ENCODE measurements around the gene CBS.
"Not testable (repeated sequence)": the region's sequence is repeated elsewhere in the genome, so short reads cannot be mapped to it uniquely, and the experiment has no call there.

The CBS gene

GRCh38 chr21:43023175-43023574, 52.5 kb downstream of the CBS start:
- DNase-seq: no peak

- no peak for DNase-seq
Measured at GRCh38 chr21:43021756-43022600, 53.7 kb downstream of the CBS start.

DNA sequence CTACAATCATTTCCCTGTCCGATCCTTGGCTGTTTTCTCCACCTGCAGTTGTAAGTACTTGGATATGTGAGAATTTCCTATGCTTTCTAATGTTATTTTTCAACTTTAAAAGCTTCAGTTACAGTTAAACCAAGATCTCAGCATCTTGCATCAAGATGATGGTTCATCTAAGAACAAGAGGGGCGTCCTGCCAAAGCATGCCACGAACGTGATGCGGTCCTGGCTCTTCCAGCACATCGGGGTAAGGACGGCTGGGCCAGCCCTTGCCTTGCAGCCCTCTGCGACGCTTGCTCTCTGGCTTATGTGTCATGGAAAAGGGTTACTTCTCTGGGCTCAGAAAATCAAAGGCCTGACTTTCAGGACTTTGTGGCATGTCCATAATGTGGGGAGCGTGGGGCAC, 54.4 kb downstream of the CBS start:
- no peak for DNase-seq

DNA sequence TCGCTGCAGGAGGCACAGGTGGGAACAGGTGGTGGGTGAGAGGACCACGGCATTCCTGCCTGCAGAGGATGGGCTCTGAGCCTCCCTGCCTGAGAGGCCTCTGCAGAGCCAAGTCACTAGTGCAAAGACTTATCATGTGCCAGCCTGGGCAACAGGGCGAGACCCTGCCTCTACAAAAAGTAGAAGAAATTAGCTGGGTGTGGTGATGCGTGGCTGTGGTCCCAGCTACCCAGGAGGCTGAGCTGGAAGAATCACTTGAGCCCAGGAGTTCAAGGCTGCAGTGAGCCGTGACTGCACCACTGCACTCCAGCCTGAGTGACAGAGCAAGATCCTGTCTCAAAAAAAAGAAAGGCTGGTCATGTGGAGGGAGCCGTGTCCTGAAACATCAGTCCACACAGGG, 54.9 kb downstream of the CBS start:
- DNase-seq: no peak

GRCh38 chr21:43020177-43020576, 55.5 kb downstream of the CBS start:
- DNase-seq: no peak

DNA sequence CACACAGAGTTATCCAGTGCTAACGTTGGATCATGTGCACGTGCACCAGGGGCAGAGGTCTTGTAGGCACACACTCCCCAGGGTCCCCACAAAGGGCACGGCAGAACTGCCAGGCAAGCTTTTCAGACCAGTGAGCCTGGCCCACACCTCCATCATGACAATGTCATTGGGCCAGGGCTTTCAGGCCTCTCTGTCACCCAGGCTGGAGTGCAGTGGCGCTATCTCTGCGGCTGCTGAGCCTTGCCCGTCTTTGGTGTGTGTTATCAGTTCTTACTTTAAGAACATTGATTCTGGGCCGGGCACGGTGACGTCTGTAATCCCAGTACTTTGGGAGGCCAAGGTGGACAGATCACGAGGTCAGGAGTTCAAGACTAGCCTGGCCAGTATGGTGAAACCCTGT, 57.1 kb downstream of the CBS start:
- no peak for DNase-seq

GRCh38 chr21:43016728-43017127, 58.9 kb downstream of the CBS start:
- DNase-seq: no peak

- no peak for DNase-seq
Measured at GRCh38 chr21:43015906-43016540, 59.6 kb downstream of the CBS start.

- no peak for DNase-seq
Measured at GRCh38 chr21:43012596-43012995, 63.0 kb downstream of the CBS start.

- DNase-seq: no peak
Measured at GRCh38 chr21:43006874-43007208, 68.8 kb downstream of the CBS start.

- not testable (repeated sequence) for DNase-seq
Measured at GRCh38 chr21:43006051-43006873, 69.4 kb downstream of the CBS start.

GRCh38 chr21:43005635-43006034, 70.0 kb downstream of the CBS start:
- DNase-seq: no peak

DNA sequence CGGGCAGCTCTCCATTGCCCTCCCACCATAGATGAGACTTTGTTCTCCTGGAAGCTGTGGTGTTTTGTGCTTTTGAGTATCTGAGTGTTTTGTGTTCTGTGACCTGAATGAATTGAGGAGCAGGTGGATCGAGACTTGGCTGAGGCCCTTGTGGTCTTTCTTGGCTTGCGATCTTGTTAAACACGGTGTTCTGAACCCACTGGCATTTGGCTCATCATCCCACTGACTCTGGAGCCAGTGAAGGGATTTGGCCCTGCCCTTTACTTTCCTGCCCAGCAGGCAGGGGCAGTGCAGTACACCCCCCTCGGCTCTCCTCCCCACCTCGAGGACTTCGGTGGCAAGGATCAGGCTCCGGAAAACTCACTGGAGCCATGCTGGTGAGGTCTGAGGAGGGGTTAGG, 70.7 kb downstream of the CBS start:
- DNase-seq: no peak
